ENCODE data around the gene ZNF789. TPM values are rescaled to one million over a fixed set of nuclear protein-coding genes. Genes with fewer than 3 reads are reported as not detected.

The ZNF789 gene
- total RNA-seq, 1 donor from 2014 or later: 21.7 TPM

GRCh38 chr7:99505324-99505662 is 32.6 kb downstream of the ZNF789 start:
- H3K36me3 ChIP-seq (ENCODE audit: insufficient read depth, low read length): no peaks in the 10 kb centered on the region
- H4K20me1 ChIP-seq (ENCODE audit: insufficient read depth, low read length): peaks cover 3% of the 10 kb centered on the region
- Mint-ChIP-seq H3K9me3 (ENCODE audit: unreplicated experiment) (no peaks in the 10 kb centered on the region), H3K4me3 (ENCODE audit: unreplicated experiment) (peak overlapping the region; percentile 99), H3K36me3 (ENCODE audit: low read depth, unreplicated experiment) (peaks cover 3% of the 10 kb centered on the region), H3K27me3 (ENCODE audit: low read depth, unreplicated experiment) (no peaks in the 10 kb centered on the region), H3K27ac (ENCODE audit: unreplicated experiment) (peak overlapping the region; percentile 91), H3K4me1 (ENCODE audit: low read depth, unreplicated experiment) (peaks cover 13% of the 10 kb centered on the region)
- H3K4me1 ChIP-seq (ENCODE audit: insufficient read depth, low read length): peaks cover 13% of the 10 kb centered on the region
- H3K79me2 ChIP-seq (ENCODE audit: insufficient read depth, low read length): peaks cover 63% of the 10 kb centered on the region
- H3K27ac ChIP-seq (ENCODE audit: low read depth, low read length): peak overlapping the region; percentile 93
- no peaks in the 10 kb centered on the region for H3K9me3 ChIP-seq (ENCODE audit: insufficient read depth, low read depth, low read length)
- H3K27me3 ChIP-seq (ENCODE audit: insufficient read depth, low read length): no peaks in the 10 kb centered on the region
- H3K4me3 ChIP-seq (ENCODE audit: insufficient read depth, low read depth, low read length): peak overlapping the region; percentile 89
- peak overlapping the region; percentile 92 for H2AFZ ChIP-seq (ENCODE audit: low read depth, low read length)
- TF ChIP-seq EZH2 (IDR thresholded peaks at IDR 0.05; ENCODE audit: insufficient read depth, low read length) (no peak), CTCF (IDR thresholded peaks at IDR 0.05; ENCODE audit: insufficient read depth, low read depth, low read length) (no peak)
- H3K9ac ChIP-seq (ENCODE audit: low read length): peak overlapping the region; percentile 91
- H3K4me2 ChIP-seq (ENCODE audit: low read length): peak overlapping the region; percentile 94
- FAIRE-seq: no peak
- DNase-seq (ENCODE audit: low read depth): no peak

- DNase-seq (ENCODE audit: low read depth) (no peak), FAIRE-seq (no peak)
- no peak overlapping the region for H3K4me3 ChIP-seq (ENCODE audit: insufficient read depth, low read depth, low read length)
- H3K79me2 ChIP-seq (ENCODE audit: insufficient read depth, low read length): peaks cover 31% of the 10 kb centered on the region
- H3K36me3 ChIP-seq (ENCODE audit: insufficient read depth, low read length): peaks cover 13% of the 10 kb centered on the region
- H3K27ac ChIP-seq (ENCODE audit: low read depth, low read length): no peak overlapping the region
- no peaks in the 10 kb centered on the region for H3K27me3 Mint-ChIP-seq (ENCODE audit: low read depth, unreplicated experiment)
- H3K9me3 Mint-ChIP-seq (ENCODE audit: unreplicated experiment): no peaks in the 10 kb centered on the region
- peaks cover 5% of the 10 kb centered on the region for H3K4me1 Mint-ChIP-seq (ENCODE audit: low read depth, unreplicated experiment)
- H3K27ac Mint-ChIP-seq (ENCODE audit: unreplicated experiment): no peak overlapping the region
- no peaks in the 10 kb centered on the region for H3K4me1 ChIP-seq (ENCODE audit: insufficient read depth, low read length)
- H4K20me1 ChIP-seq (ENCODE audit: insufficient read depth, low read length): peaks cover 14% of the 10 kb centered on the region
- no peaks in the 10 kb centered on the region for H3K27me3 ChIP-seq (ENCODE audit: insufficient read depth, low read length)
- TF ChIP-seq EZH2 (IDR thresholded peaks at IDR 0.05; ENCODE audit: insufficient read depth, low read length) (no peak), CTCF (IDR thresholded peaks at IDR 0.05; ENCODE audit: insufficient read depth, low read depth, low read length) (no peak)
- no peak overlapping the region for H3K4me3 Mint-ChIP-seq (ENCODE audit: unreplicated experiment)
- H3K4me2 ChIP-seq (ENCODE audit: low read length): no peak overlapping the region
- H3K9ac ChIP-seq (ENCODE audit: low read length): no peak overlapping the region
- no peak overlapping the region for H2AFZ ChIP-seq (ENCODE audit: low read depth, low read length)
- H3K9me3 ChIP-seq (ENCODE audit: insufficient read depth, low read depth, low read length): no peaks in the 10 kb centered on the region
- H3K36me3 Mint-ChIP-seq (ENCODE audit: low read depth, unreplicated experiment): peaks cover 21% of the 10 kb centered on the region
These were observed 41.4 kb downstream of the ZNF789 start for GRCh38 chr7:99514050-99514449.

GRCh38 chr7:99521399-99521798 is 48.7 kb downstream of the ZNF789 start:
- Mint-ChIP-seq H3K36me3 (ENCODE audit: low read depth, unreplicated experiment) (peaks cover 27% of the 10 kb centered on the region), H3K9me3 (ENCODE audit: unreplicated experiment) (no peaks in the 10 kb centered on the region), H3K27ac (ENCODE audit: unreplicated experiment) (no peak overlapping the region), H3K27me3 (ENCODE audit: low read depth, unreplicated experiment) (no peaks in the 10 kb centered on the region), H3K4me3 (ENCODE audit: unreplicated experiment) (no peak overlapping the region), H3K4me1 (ENCODE audit: low read depth, unreplicated experiment) (no peaks in the 10 kb centered on the region)
- FAIRE-seq (no peak), DNase-seq (ENCODE audit: low read depth) (no peak)
- Histone ChIP-seq H2AFZ (ENCODE audit: low read depth, low read length) (no peak overlapping the region), H3K36me3 (ENCODE audit: insufficient read depth, low read length) (peaks cover 26% of the 10 kb centered on the region), H3K4me2 (ENCODE audit: low read length) (no peak overlapping the region), H3K27me3 (ENCODE audit: insufficient read depth, low read length) (no peaks in the 10 kb centered on the region), H3K79me2 (ENCODE audit: insufficient read depth, low read length) (no peaks in the 10 kb centered on the region), H3K27ac (ENCODE audit: low read depth, low read length) (no peak overlapping the region), H3K4me3 (ENCODE audit: insufficient read depth, low read depth, low read length) (no peak overlapping the region), H3K9ac (ENCODE audit: low read length) (no peak overlapping the region), H3K4me1 (ENCODE audit: insufficient read depth, low read length) (no peaks in the 10 kb centered on the region), H4K20me1 (ENCODE audit: insufficient read depth, low read length) (peaks cover under 1% of the 10 kb centered on the region), H3K9me3 (ENCODE audit: insufficient read depth, low read depth, low read length) (no peaks in the 10 kb centered on the region)
- no peak for TF ChIP-seq EZH2 (IDR thresholded peaks at IDR 0.05; ENCODE audit: insufficient read depth, low read length)
- TF ChIP-seq CTCF (IDR thresholded peaks at IDR 0.05; ENCODE audit: insufficient read depth, low read depth, low read length): no peak

Measured in astrocyte (in vitro differentiated cells and primary cell).